Urothelium cell line (cell line): ENCODE results near the gene BRINP3.

Source experiments
- DNase-seq: peaks from one replicate; pipeline ENCODE4 v3.0.0; 2011; ENCODE audit warnings: low spot score, mixed read lengths
- FAIRE-seq: peaks from 2 replicates; lab custom pipeline; 2011; peaks lifted over from hg19 to GRCh38; lab: Jason Lieb, UNC

Gene BRINP3

DNA sequence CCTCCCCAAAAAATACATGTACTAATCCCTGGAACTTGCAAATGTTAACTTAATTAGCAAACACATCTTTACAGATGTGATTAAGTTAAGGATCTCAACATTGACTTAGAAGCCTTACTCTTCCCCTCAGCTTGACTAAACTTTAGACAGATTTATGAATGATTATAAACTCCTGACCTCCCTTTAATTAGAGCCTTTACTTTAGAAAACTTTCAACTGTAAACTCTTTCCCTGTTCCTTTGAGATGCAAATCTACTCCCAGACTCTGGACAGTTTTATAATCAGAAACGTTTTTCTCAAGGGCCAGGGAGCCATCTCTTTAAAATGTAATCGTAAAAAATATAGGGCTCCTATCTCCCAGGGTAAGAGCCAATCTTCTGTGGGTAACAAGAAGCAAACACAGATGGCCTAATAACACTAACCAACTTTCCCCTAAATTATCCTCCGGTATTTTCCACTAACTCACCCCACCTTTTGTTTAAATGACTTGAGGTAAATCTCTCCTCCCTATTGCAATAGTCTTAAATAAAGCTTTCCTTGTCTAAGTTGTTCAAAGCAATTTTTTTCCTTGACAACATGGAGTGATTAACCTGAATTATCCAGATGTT, 284.1 kb downstream of the BRINP3 start:
- DNase-seq = no peak
- no peak for FAIRE-seq

DNA sequence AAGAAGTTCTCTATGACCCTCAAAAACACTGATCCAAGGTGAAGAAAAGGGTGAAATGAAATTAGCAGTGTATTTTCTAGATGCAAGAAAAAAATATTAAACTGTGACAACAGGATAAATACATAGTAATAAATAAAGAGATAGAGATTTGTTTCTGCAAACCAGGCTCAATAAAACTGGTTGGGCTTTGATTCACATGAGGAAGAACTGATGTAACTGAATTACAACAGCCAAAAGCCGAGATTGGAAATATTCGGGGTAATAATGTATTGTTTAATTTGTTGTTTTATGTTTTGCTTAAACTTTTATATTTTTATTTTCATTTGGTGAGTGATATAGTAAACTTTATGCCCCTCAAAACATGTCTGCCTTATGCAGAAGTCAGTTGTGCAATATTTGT, 285.0 kb downstream of the BRINP3 start:
- no peak for DNase-seq
- no peak for FAIRE-seq

DNA sequence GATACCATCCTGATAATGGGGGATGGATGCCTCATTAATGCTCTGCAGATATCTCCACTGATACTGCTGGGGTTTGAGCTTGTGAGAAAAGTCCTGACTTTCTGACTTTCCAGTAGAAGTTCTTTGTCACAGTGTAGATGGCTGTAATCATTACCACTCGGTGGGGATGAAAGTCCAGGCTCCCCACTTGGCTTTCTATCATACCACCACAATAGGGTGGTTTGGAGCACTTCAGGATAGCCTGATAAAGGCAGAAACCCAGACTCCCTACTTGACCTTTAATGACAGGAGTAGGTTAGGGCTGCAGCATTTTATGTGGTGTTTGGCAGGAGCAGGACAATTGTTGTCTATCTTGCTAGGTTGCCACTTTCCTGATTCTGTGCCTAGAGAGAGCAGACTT, 294.1 kb downstream of the BRINP3 start:
- FAIRE-seq (no peak), DNase-seq (no peak)

DNA sequence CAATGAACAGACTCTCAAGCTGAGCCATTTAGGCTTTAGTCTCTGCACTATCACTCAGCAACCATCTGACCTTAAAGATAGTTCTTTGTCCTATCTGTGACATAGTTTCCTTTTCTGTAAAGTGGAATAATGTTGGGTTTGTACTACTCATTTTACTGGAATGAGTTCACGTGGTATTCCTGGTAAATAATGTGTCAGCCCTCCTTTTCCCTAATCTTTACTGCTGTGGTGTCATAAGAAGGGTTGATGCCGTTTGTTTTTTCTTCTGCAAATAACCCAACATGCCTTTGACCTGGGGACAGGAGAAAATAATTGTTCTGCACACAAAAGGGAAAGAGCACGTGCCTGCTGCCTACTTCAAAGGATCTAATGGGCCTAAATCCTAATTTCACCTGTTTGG, 297.8 kb downstream of the BRINP3 start:
- DNase-seq = peak; percentile 10
- no peak for FAIRE-seq

DNA sequence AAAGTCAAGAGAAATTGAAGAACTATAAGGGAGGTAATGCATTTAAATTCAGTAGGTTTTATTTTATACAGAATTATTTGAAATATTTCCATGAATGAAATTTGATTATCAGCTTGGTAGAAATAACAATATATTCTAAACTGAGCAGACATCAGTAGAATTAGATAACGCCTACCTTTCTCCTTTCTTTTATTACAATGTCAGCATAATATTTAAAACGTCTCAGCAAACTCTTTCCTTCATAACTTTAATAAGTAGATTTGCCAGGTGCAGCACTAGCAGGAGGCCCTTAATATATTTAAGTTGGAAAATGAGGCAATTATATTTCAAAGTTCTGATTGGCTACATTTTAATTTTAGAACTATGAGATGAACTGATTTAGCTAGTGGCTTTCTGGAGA, 298.8 kb downstream of the BRINP3 start:
- no peak for DNase-seq
- FAIRE-seq = no peak

DNA sequence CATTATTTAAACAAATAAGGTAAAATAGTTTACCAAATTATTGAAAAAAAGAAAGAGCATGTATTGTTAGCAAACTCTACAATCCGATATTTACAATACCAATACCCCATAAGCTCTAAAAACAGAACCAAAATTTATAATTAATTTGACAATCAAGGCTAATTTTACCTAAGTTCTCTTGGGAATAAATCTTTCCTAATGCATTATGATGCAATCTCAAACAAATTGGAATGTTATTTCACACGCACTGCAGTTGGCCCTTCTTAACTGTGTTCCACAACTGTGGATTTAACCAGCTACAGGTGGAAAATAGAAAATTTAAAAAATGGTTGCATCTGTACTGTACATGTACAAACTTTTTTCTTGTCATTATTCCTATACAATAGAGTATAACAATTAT, 300.1 kb downstream of the BRINP3 start:
- FAIRE-seq = no peak
- no peak for DNase-seq

DNA sequence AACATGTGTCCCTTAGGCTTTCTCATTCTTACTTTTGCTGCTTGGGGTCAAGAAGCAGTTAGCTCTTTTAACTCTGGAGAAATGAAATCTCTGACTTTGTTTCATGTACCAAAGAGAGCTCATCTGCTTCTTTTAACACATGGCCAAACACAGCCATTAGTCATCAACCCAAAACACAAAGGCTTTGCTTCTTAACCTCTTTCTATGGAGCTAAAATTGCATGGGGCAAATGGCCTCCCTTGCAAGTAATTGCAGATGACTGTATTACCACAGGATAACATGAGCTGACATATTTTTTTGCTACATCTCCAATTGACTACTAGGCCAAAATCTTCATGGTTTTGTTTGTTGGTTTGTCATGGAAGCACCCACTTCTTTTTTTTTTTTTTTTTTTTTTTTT, 300.9 kb downstream of the BRINP3 start:
- FAIRE-seq = no peak
- no peak for DNase-seq

DNA sequence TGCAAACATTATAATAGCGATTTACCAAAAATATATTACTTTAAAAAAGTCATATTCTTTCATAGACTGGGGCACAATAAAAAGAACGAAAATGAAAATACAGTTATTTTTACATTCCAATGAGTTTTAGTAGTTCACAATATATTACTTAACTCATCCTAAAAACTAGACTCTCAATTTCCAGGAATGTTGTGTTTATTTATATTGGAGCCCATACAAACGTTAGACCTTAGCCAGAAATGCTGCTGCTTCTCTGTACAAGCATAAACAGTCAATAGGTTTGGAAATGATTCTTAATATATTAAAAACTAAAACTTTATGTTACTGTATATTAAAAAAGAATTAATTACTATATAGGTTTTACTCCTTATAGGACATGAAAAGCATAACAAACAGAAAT, 302.3 kb downstream of the BRINP3 start:
- FAIRE-seq (no peak), DNase-seq (no peak)

DNA sequence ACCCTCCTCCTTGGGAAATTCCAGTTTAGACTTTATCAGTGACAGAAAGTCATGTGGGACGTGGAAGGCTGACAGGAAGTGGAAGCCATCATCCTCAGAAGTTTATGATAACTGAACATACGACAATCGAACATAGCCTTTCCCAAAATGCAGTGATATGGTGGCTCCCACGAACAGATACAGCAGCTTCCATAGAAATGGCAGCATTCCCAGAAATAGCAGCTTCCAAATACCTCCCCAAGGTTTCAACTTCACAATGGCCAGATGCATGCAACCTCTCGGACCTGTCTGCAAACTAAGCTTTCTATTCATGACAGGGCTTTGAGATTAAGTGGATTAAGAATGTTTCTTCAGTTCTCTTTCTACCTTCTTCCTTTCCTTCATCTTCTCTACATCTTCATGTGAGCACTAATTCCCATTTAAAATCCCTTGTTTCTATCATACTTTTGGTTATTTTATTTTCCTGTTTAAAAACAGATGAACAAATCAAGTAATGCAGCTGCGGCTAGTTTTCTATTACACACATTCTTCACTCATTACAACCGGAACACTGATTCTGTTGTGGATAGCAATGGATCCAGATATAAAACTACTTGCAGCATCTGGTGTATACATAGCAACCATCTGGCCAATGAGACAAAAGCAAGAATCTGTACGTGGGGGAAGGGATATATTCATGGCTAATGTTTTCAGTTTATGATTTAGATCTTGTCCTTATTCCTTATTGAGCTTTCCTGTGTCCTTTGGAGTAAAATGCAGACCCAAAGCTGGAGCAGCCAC, 304.8 kb downstream of the BRINP3 start:
- FAIRE-seq (no peak), DNase-seq (no peak)

DNA sequence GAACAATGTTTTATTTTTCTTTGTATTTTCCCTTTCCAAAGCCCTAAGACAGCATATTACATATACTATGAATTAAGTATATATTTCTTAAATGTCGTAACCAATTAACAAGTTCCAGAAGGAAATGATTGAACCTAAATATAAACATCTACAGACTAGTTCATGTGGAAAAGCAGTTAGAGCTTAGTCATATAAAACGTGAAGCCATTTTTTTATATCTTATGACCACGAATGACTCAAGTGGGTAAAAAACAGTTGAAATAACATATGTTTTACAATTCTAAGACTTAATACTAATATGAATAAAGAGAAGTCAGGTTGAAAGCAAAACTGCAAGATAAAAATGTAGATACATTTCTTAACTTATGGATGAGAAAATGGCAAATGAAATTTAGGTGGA, 307.3 kb downstream of the BRINP3 start:
- FAIRE-seq (no peak), DNase-seq (no peak)

DNA sequence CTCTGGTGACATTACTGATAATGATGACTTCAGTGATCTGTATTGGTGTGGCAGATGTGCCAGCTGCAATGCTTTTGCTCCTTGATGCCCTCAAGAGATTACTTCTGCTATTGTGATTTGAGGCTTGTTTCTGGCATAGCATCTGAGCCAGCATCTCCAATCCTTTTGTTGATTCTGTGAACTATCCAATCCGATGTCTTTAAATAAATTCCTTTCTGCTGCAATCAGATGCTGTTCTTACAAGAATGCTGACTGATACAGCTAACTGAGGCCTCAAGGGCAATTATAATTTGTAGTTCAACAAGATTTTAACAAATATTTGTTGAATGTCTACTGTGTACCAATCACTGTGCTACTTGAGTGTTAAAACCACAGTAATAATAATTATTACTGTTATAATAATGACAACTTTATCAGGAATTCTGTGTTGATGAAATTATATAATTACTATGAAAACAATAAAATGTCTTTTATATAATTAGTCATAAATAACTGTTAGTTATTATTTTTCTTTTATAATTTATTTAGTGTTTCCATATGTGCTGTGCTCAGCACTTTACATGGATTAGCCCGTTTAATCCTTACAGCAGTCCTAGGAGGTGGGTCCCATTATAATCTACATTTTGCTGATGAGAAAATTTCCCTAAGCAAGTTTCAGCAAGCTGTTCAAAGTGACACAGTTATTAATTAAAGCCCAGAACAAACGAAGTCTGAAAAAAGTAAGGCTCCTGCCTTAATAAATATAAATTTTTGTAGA, 308.2 kb downstream of the BRINP3 start:
- DNase-seq (peak; percentile 7), FAIRE-seq (no peak)

DNA sequence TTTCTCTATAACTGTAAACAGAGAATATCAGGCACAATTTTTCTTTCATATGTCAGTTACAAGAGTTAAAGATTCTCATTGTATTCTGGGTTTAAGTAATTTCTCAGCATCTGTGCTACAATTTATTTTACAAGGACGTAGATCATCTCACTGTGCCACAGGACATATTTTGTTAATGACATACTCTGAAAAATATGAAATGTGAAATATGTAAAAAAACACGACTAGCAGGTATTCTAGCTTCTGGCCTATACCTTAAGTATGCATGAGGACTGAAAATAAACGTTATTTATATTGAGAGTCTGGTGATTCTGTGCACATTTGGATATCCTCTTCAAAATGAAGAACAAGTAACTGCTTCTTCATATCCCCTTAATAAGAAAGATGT, 308.8 kb downstream of the BRINP3 start:
- DNase-seq (no peak), FAIRE-seq (no peak)

DNA sequence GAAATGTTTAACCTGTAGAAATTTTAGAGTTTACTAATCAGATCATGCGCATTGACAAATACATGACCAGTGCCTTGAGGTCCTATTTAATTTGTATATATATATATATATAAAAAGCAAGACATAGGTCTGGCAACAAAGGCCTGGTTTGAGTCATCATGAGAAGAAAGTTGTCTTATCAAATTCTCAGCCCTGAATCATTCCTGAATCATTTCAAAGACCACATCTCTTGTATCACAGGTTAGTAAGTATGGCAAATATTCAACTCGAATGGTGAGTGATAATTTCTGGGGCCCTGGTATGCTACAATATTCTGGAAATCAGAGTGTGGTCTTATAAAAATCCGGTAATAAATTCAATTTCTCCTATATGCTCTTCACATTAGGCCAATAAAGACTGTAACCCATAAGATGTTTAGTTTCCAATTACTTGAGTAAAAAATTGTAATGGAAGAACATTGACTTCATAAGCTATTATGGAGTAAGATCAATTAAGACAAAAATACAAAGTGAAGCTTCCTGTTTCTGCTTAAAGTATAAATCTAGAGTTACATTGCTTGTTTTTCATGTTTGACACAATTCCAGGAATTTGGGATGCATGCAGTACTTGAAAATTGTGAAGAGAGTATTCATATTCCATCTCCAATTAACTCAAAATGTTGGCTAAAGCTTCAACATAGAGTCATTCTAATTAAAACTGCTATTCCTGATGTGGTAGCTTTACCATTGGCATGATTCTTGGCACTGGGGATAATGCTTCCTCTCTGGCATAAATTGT, 309.4 kb downstream of the BRINP3 start:
- FAIRE-seq = no peak
- DNase-seq = no peak

DNA sequence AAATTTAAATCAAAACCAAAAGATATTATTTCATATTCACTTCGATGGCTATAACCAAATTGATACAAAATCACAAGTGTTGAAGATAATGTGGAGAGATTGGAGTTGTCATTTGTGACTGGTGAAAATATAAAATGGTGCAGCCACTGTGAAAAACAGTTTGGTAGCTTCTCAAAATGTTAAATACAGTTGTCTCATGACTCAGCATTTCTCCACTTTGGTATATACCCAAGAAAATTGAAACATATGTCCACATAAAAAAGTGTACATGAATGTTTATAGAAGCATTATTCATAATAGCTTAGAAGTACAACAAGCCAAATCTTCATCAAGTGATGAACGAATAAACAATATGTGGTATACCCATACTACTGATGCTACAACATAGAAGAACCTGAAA, 318.5 kb downstream of the BRINP3 start:
- DNase-seq (no peak), FAIRE-seq (no peak)

DNA sequence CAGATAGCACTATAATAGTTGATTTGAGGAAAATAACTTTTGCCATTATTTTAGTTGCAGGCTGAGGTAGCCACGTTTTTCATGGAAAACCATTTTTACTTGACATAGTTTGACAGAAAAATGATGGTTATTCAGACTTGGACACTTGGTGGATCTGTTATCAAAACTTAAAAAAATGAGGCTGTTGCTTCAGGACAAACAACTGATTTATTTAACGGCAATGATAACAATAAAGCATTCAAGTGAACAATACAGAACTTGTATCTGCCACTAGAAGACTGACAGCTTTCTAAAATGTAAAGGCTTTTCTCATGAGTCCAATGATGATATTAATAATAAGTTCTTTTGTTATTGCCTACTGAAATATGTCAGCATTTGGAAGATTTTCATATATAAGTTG, 322.9 kb downstream of the BRINP3 start:
- FAIRE-seq (no peak), DNase-seq (no peak)

DNA sequence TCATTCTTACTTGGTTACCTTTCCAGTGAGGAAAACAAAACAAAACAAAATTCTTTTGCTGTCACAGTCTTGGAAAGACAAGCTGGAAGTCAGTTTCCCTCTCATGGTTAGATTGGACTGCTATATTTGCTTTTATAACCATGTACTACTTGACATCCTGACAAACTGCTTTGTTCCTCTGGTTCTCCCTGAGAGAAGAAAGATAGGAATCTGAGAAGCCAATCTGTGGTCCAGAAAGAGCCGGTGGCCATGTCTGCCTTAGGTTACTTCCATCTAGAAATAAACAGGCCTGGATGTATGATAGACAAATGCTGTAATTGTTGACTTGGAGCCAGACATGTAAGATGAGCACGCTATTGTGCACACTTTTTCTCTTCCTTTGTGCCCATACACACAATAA, 330.0 kb downstream of the BRINP3 start:
- no peak for DNase-seq
- no peak for FAIRE-seq

DNA sequence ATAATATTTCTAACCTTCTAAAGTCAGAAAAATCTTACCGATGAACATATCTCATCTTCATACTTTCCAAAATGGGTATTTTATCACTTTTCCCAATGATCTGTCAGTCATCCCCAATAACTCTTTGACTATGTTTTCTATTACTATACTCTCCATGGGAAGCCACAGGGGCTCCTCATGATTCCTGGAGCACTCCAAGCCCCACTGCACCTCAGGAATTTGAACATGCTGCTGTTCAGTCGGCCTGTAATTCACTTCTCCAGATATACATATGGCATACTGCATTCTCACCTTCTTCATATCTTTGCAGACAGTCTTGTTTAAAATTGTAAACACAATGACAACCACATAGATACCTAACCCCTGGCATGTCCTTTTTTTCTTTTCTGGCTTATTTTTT, 333.0 kb downstream of the BRINP3 start:
- FAIRE-seq (no peak), DNase-seq (no peak)

DNA sequence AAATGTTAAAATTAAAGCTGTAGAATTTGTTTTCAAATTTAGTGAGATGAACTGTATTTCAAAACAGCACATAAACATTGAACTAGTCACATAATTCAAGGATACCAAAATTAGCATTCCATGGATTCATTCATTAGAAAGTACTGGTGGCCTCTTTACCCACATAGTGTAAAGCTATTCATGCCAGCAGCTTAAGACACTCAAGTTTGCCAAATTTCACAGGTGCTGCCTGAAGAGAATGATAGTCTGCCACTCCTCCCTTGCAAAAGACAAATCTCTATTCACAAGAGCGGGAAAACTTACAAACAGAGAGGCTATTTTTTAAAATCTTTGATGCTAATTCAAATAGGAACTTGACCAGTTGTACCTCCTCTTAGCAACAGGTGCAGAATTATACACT, 337.0 kb downstream of the BRINP3 start:
- DNase-seq (no peak), FAIRE-seq (no peak)

DNA sequence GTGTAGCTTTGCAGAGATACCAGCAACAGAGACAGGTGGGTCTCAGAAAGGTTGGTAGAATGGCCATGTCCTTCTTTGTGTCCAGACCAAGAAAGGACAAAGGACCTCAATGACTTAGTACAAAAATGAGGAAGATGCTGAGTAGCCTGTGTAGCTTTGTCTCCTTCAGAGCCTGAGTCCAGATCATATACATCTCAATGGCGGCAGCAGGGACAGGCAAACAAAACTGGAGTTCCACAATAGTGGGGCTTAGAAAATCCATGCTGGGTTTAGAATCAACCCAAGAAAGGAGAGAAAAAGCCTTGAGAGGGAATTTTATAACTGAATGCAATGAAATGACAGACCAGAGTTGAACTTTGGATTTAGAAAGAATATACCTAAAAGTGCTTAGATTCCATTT, 339.0 kb downstream of the BRINP3 start:
- no peak for DNase-seq
- FAIRE-seq = no peak

DNA sequence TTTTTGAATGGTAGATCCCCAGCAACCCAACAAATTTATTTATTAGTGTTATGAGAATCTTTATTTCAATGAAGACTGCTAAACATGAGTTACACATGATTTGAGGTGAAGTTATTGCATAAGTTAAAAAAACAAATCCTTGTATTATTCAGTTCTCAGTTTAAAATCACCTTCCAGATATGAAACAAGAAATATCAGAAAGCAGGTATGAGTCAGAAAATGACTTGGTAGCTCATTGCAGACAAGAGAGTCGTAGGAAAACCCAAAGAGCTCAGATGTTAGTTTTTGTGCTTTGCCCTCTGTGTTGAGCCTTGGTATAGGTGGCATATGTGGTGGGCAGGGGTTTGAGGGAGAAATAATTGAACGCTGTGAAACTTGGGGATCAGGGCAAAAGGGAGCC, 339.4 kb downstream of the BRINP3 start:
- FAIRE-seq (no peak), DNase-seq (no peak)

DNA sequence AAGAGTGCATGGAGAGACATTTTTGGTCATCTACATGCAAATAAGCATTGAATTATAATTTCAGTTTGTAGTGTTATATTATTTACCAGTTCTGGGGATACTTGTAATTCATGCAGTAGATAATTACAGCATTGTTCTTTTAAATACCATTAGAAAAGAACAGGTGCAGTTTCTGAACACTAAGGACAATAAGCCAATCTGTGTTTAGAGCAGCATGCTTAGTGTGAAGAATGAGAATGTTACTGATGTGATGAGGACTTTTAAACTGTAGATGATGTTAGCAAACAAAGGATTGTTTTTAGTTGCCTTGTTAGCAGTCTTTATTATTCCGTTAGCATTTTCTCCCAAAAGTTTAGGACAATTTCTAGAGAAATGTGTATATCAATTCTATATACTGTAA, 348.3 kb downstream of the BRINP3 start:
- DNase-seq = no peak
- no peak for FAIRE-seq
